Measurements from ENCODE around the gene RPUSD1. TPM values are rescaled to one million over a fixed set of nuclear protein-coding genes. Genes with fewer than 3 reads are reported as not detected.

RPUSD1 gene
- total and polyA plus RNA-seq, 2 experiments from 2014 or later, result 15.4 to 54.3 TPM

DNA sequence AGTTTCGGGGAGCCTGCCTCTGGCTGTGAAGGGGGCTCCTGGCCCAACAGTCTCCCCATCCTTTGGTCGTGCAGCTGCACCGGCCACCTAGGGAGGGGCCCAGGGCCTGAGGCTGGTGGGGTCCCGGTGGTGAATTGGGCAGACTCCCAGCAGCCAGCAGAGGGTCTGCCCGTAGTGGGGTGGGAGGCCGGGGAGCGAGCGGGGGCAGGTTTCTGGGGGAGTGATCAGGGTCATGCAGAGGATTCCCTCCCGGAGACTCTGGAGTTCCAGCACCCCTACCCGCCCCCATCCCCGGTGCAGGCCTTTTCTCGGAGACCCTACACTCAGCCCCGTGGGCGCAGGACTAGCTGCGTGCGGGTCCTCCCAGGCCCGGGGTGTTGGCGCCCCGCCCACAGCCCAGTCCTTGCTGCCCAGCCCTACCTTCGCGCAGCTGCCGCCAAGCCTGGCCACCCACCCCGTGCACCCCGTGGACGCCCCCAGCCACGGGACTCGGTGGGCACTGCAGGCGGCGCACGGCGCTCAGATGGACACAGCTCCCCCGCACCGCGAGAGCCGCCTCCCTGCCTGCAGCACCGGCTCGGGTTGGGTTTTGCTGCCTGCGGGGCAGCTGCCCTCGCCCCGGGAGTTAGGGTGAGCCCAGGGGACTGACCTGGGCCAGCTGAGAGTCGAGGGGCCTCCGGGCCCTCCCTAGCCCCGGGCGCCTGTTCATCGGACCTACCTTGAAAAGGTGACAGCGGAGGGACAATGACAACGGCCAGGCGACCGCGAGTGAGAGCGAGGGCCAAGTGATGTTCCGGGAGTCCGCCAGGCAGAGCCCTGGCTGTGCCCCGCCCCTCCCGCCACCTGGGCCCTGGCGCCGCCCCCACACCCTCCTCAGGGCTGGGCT, 12.0 kb upstream of the RPUSD1 start, which contains the start of gene GNG13:
TSS of gene GNG13 (minus strand) at position 787 of the 886 bp plus-strand sequence. CDS start 1,657 bp downstream, outside the sequence.
- Histone ChIP-seq H4K20me1 (ENCODE audit: insufficient read depth) (no peaks in the 10 kb centered on the region), H3K9me3 (ENCODE audit: low read depth) (no peaks in the 10 kb centered on the region), H3K9ac (no peak within 1 kb of the TSS), H2AFZ (no peak within 1 kb of the TSS), H3K9me2 (ENCODE audit: insufficient read depth) (no peaks in the 10 kb centered on the region), H3K79me2 (ENCODE audit: insufficient read depth) (no peaks in the 10 kb centered on the region), H3K4me2 (ENCODE audit: unreplicated experiment) (no peak within 1 kb of the TSS), H3K27ac (no peak within 1 kb of the TSS), H3K36me3 (ENCODE audit: low read depth) (no peaks in the 10 kb centered on the region), H3K27me3 (replicated peaks; ENCODE audit: insufficient read depth) (peaks cover 11% of the 10 kb centered on the region), H3F3A (ENCODE audit: insufficient read depth) (no peaks in the 10 kb centered on the region), H3K4me3 (no peak within 1 kb of the TSS), H3K4me1 (ENCODE audit: insufficient read depth) (no peaks in the 10 kb centered on the region)
- in situ Hi-C loops (cut with MboI), result loop anchor here (25.0 kb wide), 1 partner anchor 262 kb away; the partner anchor contains the start of gene SSTR5
- TF ChIP-seq EZH2phosphoT487 (IDR thresholded peaks at IDR 0.05; ENCODE audit: insufficient read depth, low read depth), result no peak
- TF ChIP-seq EZH2 (IDR thresholded peaks at IDR 0.05; ENCODE audit: insufficient read depth, poor library complexity, severe bottlenecking), result peak; percentile 85
- WGBS, 2 experiments (ENCODE audit: low coverage in 1 of 2, low lambda C conversion rate in 2 of 2, missing lambda C conversion rate in 2 of 2), result 2 to 4% methylated on average over 27 to 45 of the region's 57 CpGs
- peak; percentile 38 for DNase-seq

GRCh38 chr16:799111-799947, 11.1 kb upstream of the RPUSD1 start:
- no peaks in the 10 kb centered on the region for H4K20me1 ChIP-seq (ENCODE audit: insufficient read depth)
- WGBS, 2 experiments (ENCODE audit: low coverage in 1 of 2, low lambda C conversion rate in 2 of 2, missing lambda C conversion rate in 2 of 2), result 40 to 44% methylated on average over 21 to 22 of the region's 22 CpGs
- no peaks in the 10 kb centered on the region for H3K79me2 ChIP-seq (ENCODE audit: insufficient read depth)
- no peak overlapping the region for H3K4me2 ChIP-seq (ENCODE audit: unreplicated experiment)
- no peak overlapping the region for H3K9ac ChIP-seq
- H3K36me3 ChIP-seq (ENCODE audit: low read depth), result no peaks in the 10 kb centered on the region
- H3K4me3 ChIP-seq, result no peak overlapping the region
- in situ Hi-C loops (cut with MboI), result no loop called here
- H3K27me3 ChIP-seq (replicated peaks; ENCODE audit: insufficient read depth), result peaks cover 11% of the 10 kb centered on the region
- H3K9me2 ChIP-seq (ENCODE audit: insufficient read depth), result no peaks in the 10 kb centered on the region
- no peak overlapping the region for H3K27ac ChIP-seq
- no peaks in the 10 kb centered on the region for H3K9me3 ChIP-seq (ENCODE audit: low read depth)
- no peak for DNase-seq
- no peaks in the 10 kb centered on the region for H3K4me1 ChIP-seq (ENCODE audit: insufficient read depth)
- H3F3A ChIP-seq (ENCODE audit: insufficient read depth), result no peaks in the 10 kb centered on the region
- TF ChIP-seq EZH2 (IDR thresholded peaks at IDR 0.05; ENCODE audit: insufficient read depth, poor library complexity, severe bottlenecking) (no peak), EZH2phosphoT487 (IDR thresholded peaks at IDR 0.05; ENCODE audit: insufficient read depth, low read depth) (no peak)
- no peak overlapping the region for H2AFZ ChIP-seq

GRCh38 chr16:798666-799065, 10.5 kb upstream of the RPUSD1 start:
- no peaks in the 10 kb centered on the region for H3K9me3 ChIP-seq (ENCODE audit: low read depth)
- no peak for DNase-seq
- H3K4me2 ChIP-seq (ENCODE audit: unreplicated experiment), result no peak overlapping the region
- in situ Hi-C loops (cut with MboI), result no loop called here
- no peaks in the 10 kb centered on the region for H3K79me2 ChIP-seq (ENCODE audit: insufficient read depth)
- no peaks in the 10 kb centered on the region for H3K9me2 ChIP-seq (ENCODE audit: insufficient read depth)
- no peak overlapping the region for H3K4me3 ChIP-seq
- no peak overlapping the region for H2AFZ ChIP-seq
- no peaks in the 10 kb centered on the region for H3K36me3 ChIP-seq (ENCODE audit: low read depth)
- no peak for TF ChIP-seq EZH2phosphoT487 (IDR thresholded peaks at IDR 0.05; ENCODE audit: insufficient read depth, low read depth)
- no peak for TF ChIP-seq EZH2 (IDR thresholded peaks at IDR 0.05; ENCODE audit: insufficient read depth, poor library complexity, severe bottlenecking)
- peaks cover 11% of the 10 kb centered on the region for H3K27me3 ChIP-seq (replicated peaks; ENCODE audit: insufficient read depth)
- H3K27ac ChIP-seq, result no peak overlapping the region
- no peaks in the 10 kb centered on the region for H3F3A ChIP-seq (ENCODE audit: insufficient read depth)
- no peaks in the 10 kb centered on the region for H4K20me1 ChIP-seq (ENCODE audit: insufficient read depth)
- no peaks in the 10 kb centered on the region for H3K4me1 ChIP-seq (ENCODE audit: insufficient read depth)
- WGBS, 2 experiments (ENCODE audit: low coverage in 1 of 2, low lambda C conversion rate in 2 of 2, missing lambda C conversion rate in 2 of 2), result 85 to 92% methylated on average over 16 to 19 of the region's 19 CpGs
- H3K9ac ChIP-seq, result no peak overlapping the region

- WGBS, 2 experiments (ENCODE audit: low coverage in 1 of 2, low lambda C conversion rate in 2 of 2, missing lambda C conversion rate in 2 of 2), result 91 to 97% methylated on average over 12 to 22 of the region's 22 CpGs
- TF ChIP-seq EZH2 (IDR thresholded peaks at IDR 0.05; ENCODE audit: insufficient read depth, poor library complexity, severe bottlenecking) (no peak), EZH2phosphoT487 (IDR thresholded peaks at IDR 0.05; ENCODE audit: insufficient read depth, low read depth) (no peak)
- in situ Hi-C loops (cut with MboI), result no loop called here
Observed at GRCh38 chr16:797686-798085, 9.5 kb upstream of the RPUSD1 start.

More at GRCh38 chr16:797686-798085, 9.5 kb upstream of the RPUSD1 start:
- H3K9me2 ChIP-seq (ENCODE audit: insufficient read depth), result no peaks in the 10 kb centered on the region
- no peak for DNase-seq
- no peaks in the 10 kb centered on the region for H4K20me1 ChIP-seq (ENCODE audit: insufficient read depth)
- H3K36me3 ChIP-seq (ENCODE audit: low read depth), result no peaks in the 10 kb centered on the region
- H3K4me2 ChIP-seq (ENCODE audit: unreplicated experiment), result no peak overlapping the region
- H3K27ac ChIP-seq, result no peak overlapping the region
- H3K4me1 ChIP-seq (ENCODE audit: insufficient read depth), result no peaks in the 10 kb centered on the region
- H3F3A ChIP-seq (ENCODE audit: insufficient read depth), result no peaks in the 10 kb centered on the region
- no peaks in the 10 kb centered on the region for H3K79me2 ChIP-seq (ENCODE audit: insufficient read depth)
- peaks cover 11% of the 10 kb centered on the region for H3K27me3 ChIP-seq (replicated peaks; ENCODE audit: insufficient read depth)
- H3K9me3 ChIP-seq (ENCODE audit: low read depth), result no peaks in the 10 kb centered on the region
- no peak overlapping the region for H3K4me3 ChIP-seq
- H2AFZ ChIP-seq, result no peak overlapping the region
- no peak overlapping the region for H3K9ac ChIP-seq

All from GM23248 (cell line).